K562 treated with DMSO at 1 percent for 4 hours (cell line): ENCODE measurements around the gene USP33. TPM values are rescaled to one million over a fixed set of nuclear protein-coding genes. Genes with fewer than 3 reads are reported as not detected.

Experiments used
- total RNA-seq: library from RNA; unstranded; fragments of 300-600 nt; gene quantifications from 2 replicates; pipeline ENCODE4 v1.2.3, GENCODE V29; 2022; ENCODE audit not compliant: insufficient read depth

USP33 gene
- total RNA-seq: 23.5 and 27.0 TPM in 2 replicates

DNA sequence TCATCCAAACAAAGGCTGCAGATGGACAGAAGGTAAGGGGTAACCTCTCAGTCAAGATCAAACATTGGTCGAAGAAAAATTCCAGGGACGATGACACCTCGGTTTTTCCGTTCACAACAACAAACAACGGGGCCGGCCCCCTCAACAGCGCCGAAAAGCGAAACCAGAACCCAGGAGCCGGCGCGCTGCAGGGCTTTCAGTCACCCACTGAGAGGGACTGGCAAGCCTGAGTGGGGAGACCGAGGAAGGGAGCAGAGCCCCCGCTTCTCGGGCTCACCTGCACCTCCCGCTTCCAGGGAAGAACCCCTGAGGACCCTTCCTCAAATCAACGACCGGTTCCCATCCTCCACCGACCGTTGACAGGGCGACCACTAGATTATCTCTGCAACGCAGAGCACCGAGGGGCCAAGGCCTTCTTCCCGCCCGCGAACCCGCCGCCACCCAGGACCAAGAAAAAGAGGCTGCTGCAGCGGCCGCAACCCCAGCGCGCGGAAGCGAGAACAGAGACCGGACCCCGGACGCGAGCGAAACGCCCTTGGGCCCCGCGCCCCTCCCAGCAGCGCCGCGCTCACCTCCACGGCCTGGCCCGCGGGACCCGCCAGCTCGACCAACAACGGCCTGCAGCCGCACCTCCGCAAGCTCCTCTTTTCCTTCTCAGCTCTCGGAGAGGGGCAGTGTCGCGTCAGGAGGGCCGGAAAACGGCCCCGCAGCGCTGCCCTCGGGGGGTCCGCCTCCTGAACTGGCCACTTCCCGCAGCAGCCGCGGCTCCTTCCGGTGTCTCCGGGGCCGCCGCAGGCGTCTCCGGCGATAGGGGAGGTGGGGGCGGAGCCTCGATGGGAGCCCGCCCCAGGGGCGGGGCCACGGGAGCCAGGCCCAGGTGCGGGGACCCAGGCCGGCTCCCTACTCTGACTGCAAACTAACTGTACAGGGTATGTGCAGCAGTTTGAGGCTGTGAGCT lies at the start of gene USP33:
Gene USP33 (minus strand): TSS at position 782 of the 958 bp plus-strand sequence. CDS start 18,155 bp downstream, outside the sequence.

GRCh38 chr1:77779529-77780281 lies 20.1 kb upstream of the USP33 start, which contains the start of gene MIGA1:
TSS of gene MIGA1 (plus strand) at chr1:77779649. CDS start at chr1:77783253, 3,604 bp downstream.

DNA sequence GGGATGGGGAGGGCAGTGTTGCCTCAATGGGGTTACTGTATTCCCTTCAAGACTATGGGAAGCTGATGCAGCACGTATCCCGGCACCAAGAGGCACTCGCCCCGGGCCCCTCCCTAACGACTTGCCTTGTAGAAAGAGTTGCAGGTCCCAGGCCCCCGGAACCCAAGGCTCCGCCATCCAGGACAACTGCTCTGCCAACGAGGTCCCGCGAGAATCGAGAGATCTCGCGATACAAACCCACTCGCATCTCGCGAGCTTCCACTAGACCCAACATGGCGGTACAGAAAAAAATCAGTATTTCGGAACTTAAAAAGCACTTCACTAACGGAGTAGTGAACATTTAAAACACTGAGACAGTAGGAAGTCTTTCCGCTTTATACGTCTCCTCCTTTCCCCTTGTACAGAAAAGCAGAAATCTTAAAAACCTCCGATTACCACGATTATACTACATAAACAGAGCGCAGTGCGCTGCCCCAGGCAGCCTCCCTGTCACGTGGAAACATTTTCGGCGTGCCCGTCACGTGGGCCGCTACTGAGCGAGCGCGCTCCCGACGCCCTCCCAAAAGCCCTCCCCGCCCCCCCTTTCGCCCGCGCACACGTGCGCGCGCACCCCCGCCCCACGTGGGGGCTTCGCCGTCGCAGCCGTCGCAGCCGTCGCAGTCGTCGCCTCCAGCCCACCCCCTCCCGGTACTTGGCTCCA lies 77.0 kb downstream of the USP33 start, which contains the start of gene ZZZ3:
Gene ZZZ3 (minus strand): TSS at position 199 of the 700 bp plus-strand sequence. CDS start 49,304 bp downstream, outside the sequence.

Other genes starting within 250 kb of the USP33 start
- 21.4 and 25.8 TPM in 2 replicates for gene ZZZ3, start 77.2 kb downstream of the USP33 start, total RNA-seq
- gene MIGA1, start 19.8 kb upstream of the USP33 start, total RNA-seq: 1.4 and 1.9 TPM in 2 replicates
- not detected in 2 replicates for gene NEXN, start 128.8 kb upstream of the USP33 start, total RNA-seq
- 50.5 and 56.0 TPM in 2 replicates for gene FUBP1, start 219.2 kb upstream of the USP33 start, total RNA-seq
- gene DNAJB4, start 245.1 kb upstream of the USP33 start, total RNA-seq: 12.5 and 19.8 TPM in 2 replicates